ENCODE measurements around the gene SLC9C1.
A peak's percentile ranks its signal among the peaks of the same experiment; 100 is the strongest.

SLC9C1 gene

DNA sequence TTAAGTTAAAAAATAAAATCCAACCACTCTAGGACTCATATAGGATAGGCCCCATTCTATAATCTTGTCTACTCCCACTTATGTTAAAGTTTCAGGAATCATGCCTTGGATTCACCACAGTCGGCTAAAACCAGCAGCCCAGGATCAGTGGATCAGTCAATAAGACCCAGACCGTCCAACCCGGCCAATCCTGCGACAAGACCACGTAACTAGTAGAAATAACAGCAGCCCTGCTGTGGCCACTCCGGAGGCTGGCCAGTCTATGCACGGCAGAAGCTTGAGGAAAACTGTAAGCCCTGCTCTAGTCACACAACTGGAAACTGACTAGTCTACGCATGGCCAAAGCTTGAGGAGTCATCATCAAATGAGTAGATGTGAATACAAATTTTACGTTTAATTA is 12.8 kb upstream of the SLC9C1 start:
- no peak for DNase-seq (ENCODE audit: low spot score)

DNA sequence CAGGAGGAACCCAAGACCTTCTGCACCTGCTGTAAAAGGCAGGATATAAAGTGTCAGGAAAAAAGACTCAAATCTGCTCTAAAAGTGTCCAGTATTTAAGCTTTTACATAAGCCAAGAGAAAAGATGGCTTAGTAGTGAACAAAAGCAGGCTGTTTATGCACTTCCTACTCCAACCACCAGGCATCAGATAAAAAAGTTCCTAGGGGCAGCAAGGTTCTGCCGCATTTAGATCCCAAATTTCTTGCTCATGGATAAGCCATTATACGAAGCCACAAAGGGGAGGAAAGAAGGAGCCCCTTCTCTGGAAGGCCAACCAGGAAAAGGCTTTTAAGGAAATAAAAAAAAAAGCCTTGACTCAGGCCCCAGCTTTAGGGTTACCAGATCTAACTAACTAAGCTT is 10.6 kb upstream of the SLC9C1 start:
- DNase-seq (ENCODE audit: low spot score): peak; percentile 28

DNA sequence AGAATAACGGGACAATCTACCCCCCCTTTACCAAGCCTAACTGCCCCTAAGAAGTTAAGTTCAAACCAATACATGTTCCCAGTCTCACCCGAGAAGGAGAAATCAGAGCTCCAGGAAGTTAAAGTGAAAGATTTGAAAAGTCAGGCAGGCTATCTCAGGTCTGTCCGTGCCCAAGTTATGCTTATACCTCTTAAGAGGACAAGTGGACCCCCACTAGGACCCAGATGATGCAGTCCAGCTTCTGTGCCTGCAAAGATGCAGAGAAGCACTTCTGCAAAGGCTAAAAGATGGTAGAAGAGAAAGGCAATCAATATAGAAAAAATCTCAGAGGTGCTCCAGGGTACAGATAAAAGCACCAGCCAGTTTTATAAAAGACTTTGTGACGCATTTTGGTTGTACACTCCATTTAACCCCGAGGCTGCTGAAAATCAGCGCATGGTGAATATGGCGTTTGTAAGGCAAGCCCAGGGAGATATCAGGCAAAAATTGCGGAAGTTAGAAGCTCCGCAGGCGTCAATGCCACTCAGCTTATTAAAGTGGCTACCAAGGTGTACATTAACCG is 9.8 kb upstream of the SLC9C1 start:
- peak; percentile 45 for DNase-seq (ENCODE audit: low spot score)

- peak; percentile 42 for DNase-seq (ENCODE audit: low spot score)
These were observed 9.1 kb upstream of the SLC9C1 start for GRCh38 chr3:112302881-112303763.

DNA sequence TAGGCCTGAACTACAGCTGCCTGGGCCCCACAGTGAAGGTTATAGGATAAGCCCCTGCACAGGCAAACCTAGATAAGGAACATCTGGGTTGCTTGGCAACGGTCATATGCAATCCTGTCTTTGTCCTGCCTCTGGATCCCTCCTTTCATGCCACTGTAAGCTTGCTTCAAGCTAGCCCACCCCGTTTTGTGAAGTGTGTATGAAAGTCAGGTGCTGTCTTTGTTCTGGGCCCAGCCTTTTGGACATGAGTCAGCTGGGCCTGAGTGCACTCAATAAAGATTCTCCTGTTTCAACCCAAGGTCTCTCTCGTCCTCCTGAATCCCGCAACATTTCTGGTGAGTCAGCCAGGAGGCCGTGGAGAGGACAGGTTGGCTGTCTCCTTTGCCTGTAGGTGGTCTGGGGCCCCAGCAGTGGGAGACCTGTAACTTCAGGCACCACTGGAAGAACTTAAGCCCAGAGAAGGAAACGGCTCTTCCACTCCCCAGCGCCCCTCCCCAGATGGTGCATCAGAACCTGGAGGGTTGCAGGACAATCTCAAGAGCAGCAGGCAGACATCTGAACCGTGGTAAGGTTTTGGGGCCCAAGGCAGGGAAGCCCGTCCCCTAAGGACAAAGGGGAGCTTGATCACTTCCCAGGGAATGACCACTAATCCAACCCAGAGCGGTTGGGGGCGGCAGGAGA is 8.3 kb upstream of the SLC9C1 start:
- peak; percentile 37 for DNase-seq (ENCODE audit: low spot score)

GRCh38 chr3:112298781-112299180 is 4.8 kb upstream of the SLC9C1 start:
- peak; percentile 14 for DNase-seq (ENCODE audit: low spot score)

DNA sequence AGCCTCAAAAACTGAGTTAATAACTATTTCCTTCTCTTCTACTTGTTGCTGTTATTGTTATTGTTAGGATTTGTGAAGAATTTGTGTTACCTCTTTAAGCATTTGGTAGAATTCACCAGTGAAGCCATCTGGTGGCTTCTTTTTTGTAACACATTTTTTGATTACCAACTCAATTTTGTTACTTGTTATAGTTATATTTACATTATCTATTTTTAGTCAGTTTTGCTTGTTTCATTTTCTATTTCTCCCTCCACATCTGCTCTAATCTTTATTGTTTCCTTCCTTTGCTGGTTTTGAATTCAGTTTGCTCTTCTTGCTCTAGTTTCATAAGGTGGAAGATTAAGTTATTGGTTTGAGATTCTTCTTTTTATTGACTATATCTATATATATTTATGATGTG is 3.7 kb upstream of the SLC9C1 start:
- peak; percentile 87 for DNase-seq (ENCODE audit: low spot score)

- no peak for DNase-seq (ENCODE audit: low spot score)
These were observed 5.0 kb downstream of the SLC9C1 start for GRCh38 chr3:112289011-112289410.

- no peak for DNase-seq (ENCODE audit: low spot score)
These were observed 13.8 kb downstream of the SLC9C1 start for GRCh38 chr3:112280266-112280665.

DNA sequence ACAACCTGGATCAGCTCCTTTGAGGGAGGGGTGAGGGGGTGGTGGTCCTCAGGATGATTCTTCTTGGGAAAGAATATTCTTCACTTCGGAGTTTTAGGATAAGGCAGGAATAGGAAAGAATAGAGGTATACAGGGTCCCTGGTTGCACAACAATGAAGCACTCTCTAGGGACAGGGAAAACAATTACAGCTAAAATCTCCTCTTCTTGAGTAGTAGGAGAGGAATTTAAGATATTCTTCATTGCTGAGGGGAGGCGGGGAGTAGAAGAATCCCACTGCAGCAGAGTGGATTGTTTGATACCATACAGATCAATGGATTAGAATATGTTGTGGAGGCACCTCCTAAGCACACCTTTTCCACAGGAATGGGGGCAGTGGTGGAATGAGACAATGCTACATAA is 20.5 kb downstream of the SLC9C1 start:
- no peak for DNase-seq (ENCODE audit: low spot score)

- DNase-seq (ENCODE audit: low spot score): no peak
These were observed 32.3 kb downstream of the SLC9C1 start for GRCh38 chr3:112261742-112262141.

DNA sequence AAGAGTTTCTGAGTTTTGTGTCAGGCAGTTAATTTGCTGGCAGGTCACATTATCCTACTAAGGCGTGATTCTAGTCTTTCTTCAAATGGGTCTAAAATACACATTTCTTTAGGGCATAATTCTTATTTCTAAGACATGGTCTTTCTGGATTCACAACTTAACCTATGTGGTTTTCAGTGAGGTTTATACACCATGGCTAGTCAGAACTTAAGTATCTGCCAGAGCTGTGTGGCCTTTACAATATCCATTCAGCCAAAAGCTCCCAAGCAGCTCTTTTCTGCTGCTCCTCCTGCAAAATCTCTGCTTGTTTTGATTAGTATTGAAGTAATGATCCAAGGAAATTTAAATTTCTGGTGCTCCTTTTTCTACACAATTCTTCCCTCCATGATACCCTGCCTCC is 33.5 kb downstream of the SLC9C1 start:
- no peak for DNase-seq (ENCODE audit: low spot score)

GRCh38 chr3:112253301-112253971 is 40.6 kb downstream of the SLC9C1 start:
- DNase-seq (ENCODE audit: low spot score): no peak

DNA sequence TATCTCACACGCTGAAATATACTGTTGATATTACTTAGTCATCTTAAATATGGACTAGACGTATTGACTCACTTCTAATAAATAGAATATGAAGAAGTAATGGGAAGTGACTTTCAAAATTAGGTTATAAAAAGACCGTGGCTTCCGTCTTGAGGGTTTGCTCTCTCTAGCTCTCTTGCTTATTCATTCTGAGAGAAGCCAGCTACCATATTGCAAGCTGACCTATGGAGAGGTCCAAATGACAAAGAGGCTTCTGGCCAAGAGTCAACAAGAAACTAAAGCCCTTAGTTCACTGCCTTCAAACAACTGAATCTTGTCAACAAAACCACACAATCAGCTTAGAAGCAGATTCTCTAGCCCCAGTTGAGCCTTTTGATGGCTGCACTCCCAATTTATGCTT is 46.1 kb downstream of the SLC9C1 start:
- no peak for DNase-seq (ENCODE audit: low spot score)

DNA sequence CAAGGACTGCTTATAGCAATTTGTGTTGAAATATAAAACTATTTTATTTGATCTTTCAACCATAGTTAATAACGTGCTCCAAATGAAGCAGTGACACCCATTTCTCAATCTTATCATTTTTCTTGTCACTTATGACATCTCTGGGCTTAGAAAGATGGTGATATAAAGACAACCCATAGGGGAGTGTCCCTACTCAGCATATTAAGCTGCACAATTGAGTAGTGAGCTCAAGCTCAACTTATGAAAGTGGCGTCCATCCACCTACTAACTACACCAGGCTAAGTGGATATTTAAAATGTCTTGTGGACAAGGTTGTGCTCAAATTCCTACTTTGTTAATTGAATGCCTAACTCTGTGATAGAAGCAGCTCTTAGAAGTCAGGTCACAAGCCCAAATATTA is 46.7 kb downstream of the SLC9C1 start:
- DNase-seq (ENCODE audit: low spot score): peak; percentile 39

DNA sequence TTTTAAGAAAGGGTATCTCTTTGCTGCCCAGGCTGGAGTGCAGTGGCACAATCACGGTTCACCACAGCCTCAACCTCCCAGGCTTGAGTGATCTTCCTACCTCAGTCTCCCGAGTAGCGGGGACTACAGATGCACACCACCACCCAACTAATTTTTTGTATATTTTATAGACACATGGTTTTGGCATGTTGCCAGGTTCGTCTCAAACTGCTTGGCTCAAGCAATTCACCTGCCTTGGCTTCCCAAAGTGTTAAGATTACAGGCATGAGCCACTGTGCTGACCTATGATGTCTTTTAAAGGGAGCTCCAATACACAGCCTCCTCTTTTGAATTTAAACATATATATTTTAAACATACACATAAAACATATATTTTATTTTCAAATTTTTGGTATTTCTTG is 60.9 kb downstream of the SLC9C1 start:
- no peak for DNase-seq (ENCODE audit: low spot score)

DNA sequence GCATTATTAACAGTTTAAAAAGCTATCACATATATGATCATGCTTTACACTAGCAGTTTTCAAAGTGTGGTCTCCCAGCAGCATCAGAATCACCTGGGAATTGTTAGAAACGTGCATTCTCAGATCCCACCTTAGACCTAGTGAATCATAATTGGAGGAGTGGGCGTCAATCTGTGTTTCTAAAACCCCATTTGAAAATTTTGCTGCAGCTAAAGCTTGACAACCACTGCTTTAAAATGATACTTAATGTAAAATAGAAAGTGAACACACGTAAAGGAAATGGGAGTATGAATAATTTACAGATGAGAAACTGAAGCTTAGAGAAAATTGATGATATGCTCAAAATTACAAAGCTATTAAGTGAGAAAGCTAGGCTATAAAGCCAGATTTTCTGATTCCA is 62.3 kb downstream of the SLC9C1 start:
- no peak for DNase-seq (ENCODE audit: low spot score)

- DNase-seq (ENCODE audit: low spot score): no peak
These were observed 64.0 kb downstream of the SLC9C1 start for GRCh38 chr3:112230033-112230432.

DNA sequence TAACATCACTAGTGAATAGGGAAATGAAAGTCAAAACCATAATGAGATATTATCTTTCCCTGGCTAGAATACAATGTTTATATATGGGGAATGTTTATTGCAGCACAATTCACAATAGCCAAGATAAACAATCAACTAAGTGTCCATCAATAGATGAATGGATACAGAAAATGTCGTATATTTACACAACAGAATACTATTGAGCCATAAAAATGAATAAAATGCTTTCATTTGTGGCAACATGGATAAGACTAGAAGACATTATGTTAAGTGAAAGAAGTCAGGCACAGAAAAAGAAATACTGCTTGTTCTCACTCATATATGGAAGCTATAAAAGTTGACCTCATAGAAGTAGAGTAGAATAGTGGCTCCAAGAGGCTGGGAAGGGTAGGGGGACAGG is 65.2 kb downstream of the SLC9C1 start:
- DNase-seq (ENCODE audit: low spot score): no peak

GRCh38 chr3:112200317-112200666 is 93.7 kb downstream of the SLC9C1 start:
- no peak for DNase-seq (ENCODE audit: low spot score)

- DNase-seq (ENCODE audit: low spot score): no peak
These were observed 94.2 kb downstream of the SLC9C1 start for GRCh38 chr3:112199622-112200316.

DNA sequence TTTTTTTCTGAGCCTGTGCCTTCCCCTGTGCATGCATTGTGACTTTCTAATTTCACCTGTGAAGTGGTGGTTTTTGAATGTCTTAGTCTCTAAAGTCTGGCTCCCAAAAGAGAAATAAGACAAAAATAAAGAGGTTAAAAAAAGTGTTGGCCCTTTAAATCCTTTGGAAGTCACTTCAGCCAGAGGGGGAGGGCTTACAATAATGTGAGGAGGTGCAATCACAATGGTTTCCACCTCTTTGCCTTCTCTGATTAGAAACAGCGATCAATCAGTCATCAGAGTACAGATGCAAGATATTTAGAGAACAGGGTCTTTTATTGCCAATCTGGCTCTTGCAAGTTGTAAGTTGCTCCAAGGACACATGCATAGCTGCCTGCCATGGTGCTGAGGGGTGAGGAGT is 96.9 kb downstream of the SLC9C1 start:
- no peak for DNase-seq (ENCODE audit: low spot score)
